Activated gamma-delta T cell (primary cell): ENCODE measurements around the gene RABEP2.
"Not testable (repeated sequence)": the region's sequence is repeated elsewhere in the genome, so short reads cannot be mapped to it uniquely, and the experiment has no call there.

Source experiments
- DNase-seq: peaks from one replicate; lab custom pipeline; 2025; lab: John Stamatoyannopoulos, UW

Gene RABEP2

DNA sequence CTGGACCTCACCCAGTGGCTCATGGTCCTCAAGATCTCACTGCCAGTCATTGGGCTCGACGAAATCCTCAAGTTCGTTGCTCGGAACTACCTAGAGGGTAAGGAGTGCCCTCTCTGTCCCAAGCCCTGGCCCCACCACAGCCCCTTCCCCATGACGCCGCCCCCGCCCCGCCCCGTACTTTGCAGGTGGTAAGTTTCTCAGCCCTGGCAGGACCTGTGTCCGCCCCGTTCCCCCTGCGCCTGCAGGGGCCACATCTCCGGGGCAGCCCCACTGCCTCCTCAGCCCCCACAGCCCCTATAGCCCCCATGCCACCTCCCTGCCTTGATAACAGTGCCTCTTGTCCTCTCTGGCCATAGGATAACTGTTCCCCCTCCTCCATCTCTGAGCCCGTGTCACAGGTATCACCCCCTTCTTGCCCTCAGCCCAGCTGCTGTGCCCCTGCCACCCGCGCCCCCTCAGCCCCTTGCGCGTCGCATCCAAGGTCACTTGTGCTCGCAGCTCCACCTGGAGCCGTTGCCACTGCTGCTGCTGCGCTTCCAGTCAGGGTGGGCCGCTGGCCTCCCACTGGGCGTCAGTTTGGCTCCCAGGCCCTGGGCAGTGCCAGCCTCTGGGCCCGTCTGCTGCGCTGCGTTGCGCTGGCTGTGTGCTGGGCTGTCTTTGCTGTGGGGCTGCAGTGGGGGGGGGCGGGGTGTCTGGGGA lies 21.5 kb downstream of the RABEP2 start:
- DNase-seq, result no peak

GRCh38 chr16:28902909-28903308 lies 22.1 kb downstream of the RABEP2 start:
- no peak for DNase-seq

- DNase-seq, result no peak
Measured at GRCh38 chr16:28901862-28902261, 23.2 kb downstream of the RABEP2 start.

DNA sequence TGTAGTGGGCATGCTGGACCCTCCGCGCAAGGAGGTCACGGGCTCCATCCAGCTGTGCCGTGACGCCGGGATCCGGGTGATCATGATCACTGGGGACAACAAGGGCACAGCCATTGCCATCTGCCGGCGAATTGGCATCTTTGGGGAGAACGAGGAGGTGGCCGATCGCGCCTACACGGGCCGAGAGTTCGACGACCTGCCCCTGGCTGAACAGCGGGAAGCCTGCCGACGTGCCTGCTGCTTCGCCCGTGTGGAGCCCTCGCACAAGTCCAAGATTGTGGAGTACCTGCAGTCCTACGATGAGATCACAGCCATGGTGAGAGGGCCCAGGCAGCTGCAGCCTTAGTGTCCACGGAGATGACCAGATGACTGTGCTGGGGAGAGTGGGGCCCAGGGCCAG lies 24.4 kb downstream of the RABEP2 start:
- no peak for DNase-seq

GRCh38 chr16:28899882-28900590 lies 25.0 kb downstream of the RABEP2 start:
- no peak for DNase-seq

GRCh38 chr16:28898942-28899341 lies 26.1 kb downstream of the RABEP2 start:
- no peak for DNase-seq

- DNase-seq, result no peak
Measured at GRCh38 chr16:28898266-28898665, 26.8 kb downstream of the RABEP2 start.

- no peak for DNase-seq
Measured at GRCh38 chr16:28897826-28898225, 27.2 kb downstream of the RABEP2 start.

- DNase-seq, result no peak
Measured at GRCh38 chr16:28895609-28896008, 29.4 kb downstream of the RABEP2 start.

DNA sequence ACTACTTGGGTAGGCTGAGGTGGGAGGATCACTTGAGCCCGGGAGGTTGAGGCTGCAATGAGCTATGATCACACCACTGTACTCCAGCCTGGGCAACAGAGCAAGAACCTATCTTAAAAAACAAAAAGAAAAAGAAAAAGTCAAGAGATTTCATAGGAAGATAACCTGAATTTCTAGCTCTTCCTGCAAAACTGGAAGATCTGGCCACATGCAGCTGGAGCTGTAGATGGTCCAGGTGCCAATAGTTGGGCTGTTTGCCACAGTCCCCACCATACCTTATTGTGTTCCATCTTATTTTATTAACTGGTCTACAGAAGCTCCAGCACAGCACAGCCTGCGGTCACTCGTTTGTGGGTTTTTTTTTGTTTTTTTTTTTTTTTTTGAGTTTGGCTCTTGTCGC lies 31.7 kb downstream of the RABEP2 start:
- DNase-seq, result no peak

- DNase-seq, result no peak
Measured at GRCh38 chr16:28891964-28892890, 32.8 kb downstream of the RABEP2 start.

DNA sequence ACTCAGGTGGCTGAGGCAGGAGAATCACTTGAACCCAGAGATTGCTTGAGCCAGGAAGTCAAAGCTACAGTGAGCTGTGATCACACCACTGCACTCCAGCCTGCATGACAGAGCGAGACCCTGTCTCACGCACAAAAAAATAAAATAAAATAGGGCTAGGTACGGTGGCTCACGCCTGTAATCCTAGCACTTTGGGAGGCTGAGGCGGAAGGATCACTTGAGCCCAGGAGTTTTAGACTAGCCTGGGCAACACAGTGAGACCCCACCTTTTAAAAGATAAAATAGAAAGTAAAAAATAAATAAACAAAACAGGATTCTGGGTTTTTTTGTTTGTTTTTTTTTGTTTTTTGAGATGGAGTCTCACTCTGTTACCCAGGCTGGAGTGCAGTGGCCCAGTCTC lies 34.7 kb downstream of the RABEP2 start:
- not testable (repeated sequence) for DNase-seq

DNA sequence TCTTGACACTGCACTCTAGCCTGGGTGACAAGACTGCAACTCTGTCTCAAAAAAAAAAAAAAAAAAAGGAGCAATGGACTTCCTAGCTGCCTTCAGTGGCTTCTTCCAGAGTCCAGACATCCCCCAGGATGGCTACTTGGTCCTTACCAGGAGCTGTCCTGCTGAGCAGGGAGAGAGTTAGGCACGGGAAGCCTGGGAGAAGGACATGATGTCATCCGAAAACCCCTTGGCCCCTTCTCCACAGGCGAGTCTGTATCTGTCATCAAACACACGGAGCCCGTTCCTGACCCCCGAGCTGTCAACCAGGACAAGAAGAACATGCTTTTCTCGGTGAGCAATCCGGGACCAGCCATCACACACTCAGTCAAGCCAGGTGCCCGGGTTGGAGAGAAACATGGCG lies 38.1 kb downstream of the RABEP2 start:
- no peak for DNase-seq

GRCh38 chr16:28884045-28884444 lies 41.0 kb downstream of the RABEP2 start:
- DNase-seq, result no peak

DNA sequence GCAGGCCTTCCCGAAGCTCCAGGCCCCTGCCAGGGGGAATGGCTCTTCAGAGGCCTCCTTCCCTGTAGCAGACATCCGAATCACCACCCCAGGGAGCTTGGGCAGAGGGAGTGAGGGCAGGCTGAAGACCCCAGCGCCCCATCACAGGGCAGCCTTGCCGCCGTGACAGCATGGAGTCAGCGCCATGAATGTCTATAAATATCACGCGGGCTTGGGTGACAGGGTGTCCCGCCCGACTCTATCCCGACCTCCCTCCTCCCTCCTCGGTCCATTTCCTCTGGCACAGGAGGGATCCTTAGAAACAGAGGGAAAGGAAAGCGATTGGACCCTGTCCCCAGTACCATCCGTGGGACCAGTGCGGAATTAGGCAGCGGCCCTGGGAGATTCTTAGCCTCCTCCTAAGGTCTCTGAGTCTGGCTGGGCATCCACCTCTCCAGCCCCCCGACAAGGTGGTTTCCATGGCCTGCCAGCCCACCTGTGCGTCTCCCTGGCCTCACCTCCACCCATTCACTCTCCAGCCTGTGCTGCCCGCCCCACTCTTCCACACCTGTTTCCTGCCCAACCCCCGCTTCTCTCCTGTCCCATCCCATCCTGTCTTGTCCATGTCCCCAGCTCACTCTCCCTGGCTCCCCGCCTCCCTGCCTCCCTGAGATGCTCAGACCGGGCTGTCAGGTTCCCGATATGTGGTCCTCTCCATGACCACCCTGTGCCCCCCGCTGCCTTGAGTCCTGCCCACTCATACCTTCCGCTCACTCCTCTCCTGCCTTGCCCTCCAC lies 41.6 kb downstream of the RABEP2 start:
- DNase-seq, result no peak

GRCh38 chr16:28882551-28883160 lies 42.4 kb downstream of the RABEP2 start:
- DNase-seq, result no peak

DNA sequence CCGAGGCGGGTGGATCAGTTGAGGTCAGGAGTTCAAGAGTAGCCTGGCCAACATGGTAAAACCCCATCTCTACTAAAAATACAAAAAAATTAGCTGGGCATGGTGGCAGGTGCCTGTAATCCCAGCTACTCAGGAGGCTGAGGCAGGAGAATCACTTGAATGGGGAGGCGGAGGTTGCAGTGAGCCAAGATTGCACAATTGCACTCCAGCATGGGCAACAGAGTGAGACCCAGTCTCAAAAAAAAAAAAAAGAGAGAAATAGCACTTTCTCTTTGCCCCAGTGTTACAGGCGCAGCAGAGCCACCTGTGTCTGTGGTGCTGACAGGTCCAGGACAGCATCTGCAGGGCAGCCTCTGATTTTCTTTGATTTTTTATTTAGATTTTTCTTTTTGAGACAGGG lies 43.5 kb downstream of the RABEP2 start:
- not testable (repeated sequence) for DNase-seq

DNA sequence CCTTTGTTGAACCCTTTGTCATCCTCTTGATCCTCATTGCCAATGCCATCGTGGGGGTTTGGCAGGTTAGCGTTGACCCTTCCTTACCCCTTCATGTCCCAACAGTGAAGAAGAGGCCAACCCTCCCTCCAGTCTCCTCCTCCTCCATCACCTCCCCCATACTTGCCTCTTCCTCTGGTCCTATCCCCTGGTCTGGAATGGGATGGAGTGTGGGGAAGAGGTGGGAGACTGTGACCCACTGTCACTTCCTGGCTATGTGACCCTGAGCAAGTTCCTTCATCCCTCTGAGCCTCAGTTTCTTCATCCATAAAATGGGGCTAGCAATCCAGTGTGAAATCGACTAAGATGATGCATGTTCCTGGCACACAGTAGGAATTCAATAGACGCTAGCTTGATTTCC lies 44.1 kb downstream of the RABEP2 start:
- DNase-seq, result no peak

GRCh38 chr16:28880589-28880915 lies 44.5 kb downstream of the RABEP2 start:
- no peak for DNase-seq

DNA sequence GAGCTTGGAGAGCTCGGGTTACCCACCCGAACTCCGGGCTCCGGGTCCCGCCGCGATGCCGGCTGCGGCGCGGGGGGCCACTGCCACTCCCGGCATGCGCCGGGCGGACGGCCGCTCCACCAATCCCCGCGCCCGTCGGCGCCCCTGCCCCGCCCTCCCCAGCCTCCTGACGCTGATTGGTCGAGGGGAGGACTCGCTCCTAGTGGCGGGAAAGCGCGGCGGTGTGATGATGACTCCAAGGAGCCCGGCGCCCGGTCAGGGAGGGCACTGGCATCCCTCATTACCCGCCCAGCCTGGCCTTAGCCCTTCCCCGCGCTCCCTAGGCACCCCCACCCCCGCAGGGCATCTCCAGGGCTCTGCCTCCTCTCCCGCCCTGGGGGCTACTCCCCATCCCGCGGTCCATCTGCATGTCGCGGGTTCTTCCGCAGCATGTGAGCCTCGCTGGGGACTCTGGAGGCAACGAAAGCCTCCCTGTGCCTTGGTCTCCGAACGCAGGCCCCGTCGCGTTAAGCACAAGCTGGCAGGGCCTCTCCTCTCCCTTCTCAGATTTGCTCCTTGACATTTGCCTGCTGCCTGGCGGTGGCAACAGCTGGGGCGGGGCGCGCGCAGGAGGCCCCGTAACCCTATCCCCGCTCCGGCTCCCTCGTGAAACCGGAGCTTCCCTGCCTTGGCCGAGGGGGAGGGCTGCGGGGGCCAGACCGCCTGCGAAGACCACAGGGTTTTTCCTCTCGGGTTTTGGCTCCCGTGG lies 45.0 kb downstream of the RABEP2 start:
- peak; percentile 78 for DNase-seq
